GM12878 (cell line): ENCODE measurements around the gene RPS28. TPM values are rescaled to one million over a fixed set of nuclear protein-coding genes. Genes with fewer than 3 reads are reported as not detected.

ENCODE experiments used
- ATAC-seq: fragments of 200-7000 bp; cut with Tn5 transposase; 3 replicates; pipeline ENCODE4 v1.9.1; 2020; ENCODE audit warnings: mild to moderate bottlenecking, moderate library complexity
- Bru-seq: library from RNA; stranded (reverse); fragments of 400-500 nt; gene quantifications from one replicate; lab custom pipeline; 2021; lab: Mats Ljungman, UMichigan
- BruChase-seq, 2 experiments: library from RNA; stranded (reverse); fragments of 400-500 nt; gene quantifications; one replicate each; lab custom pipeline; 2021; lab: Mats Ljungman, UMichigan
- BruUV-seq: library from RNA; stranded (reverse); fragments of 400-500 nt; replicated peaks from 2 replicates; lab custom pipeline; 2021; lab: Mats Ljungman, UMichigan
- CTCF ChIA-PET: fragments of 300-600 bp; sonication (Branson Sonifier 250); formaldehyde crosslinking; extraction: SDS; loops from one replicate; lab custom pipeline; 2021; ENCODE audit warnings: inconsistent platforms; lab: Yijun Ruan, JAX
- POLR2A ChIA-PET: fragments of 350-600 bp; formaldehyde crosslinking; extraction: SDS; loops from one replicate; lab custom pipeline; 2021; ENCODE audit warnings: inconsistent platforms; lab: Charles Lee
- RAD21 ChIA-PET: fragments of 300-600 bp; sonication (Branson Sonifier 250); formaldehyde crosslinking; loops from one replicate; lab custom pipeline; 2023; ENCODE audit warnings: antibody characterized with exemption; ENCODE audit not compliant: unreplicated experiment; lab: Charles Lee
- SMC1A ChIA-PET: fragments of 300-600 bp; sonication (Branson Sonifier 250); formaldehyde crosslinking; loops from one replicate; lab custom pipeline; 2023; ENCODE audit not compliant: unreplicated experiment, uncharacterized antibody; lab: Charles Lee
- DNase-seq: peaks from one replicate; pipeline ENCODE4 v3.0.0-alpha.2; 2011; ENCODE audit warnings: low read depth, low spot score
- FAIRE-seq: peaks from 3 replicates; lab custom pipeline; 2011; peaks lifted over from hg19 to GRCh38; lab: Jason Lieb, UNC
- H2AFZ ChIP-seq: 2 replicates; pipeline ENCODE4 v1.6.0; 2011; ENCODE audit warnings: low read depth, low read length, control low read depth; ENCODE audit not compliant: control insufficient read depth
- H3K27ac ChIP-seq: 2 replicates; pipeline ENCODE4 v1.5.1; 2011; ENCODE audit warnings: control low read depth; ENCODE audit not compliant: control insufficient read depth, insufficient read depth
- H3K27me3 ChIP-seq, 2 experiments: replicated peaks in 1 of 2; 2 replicates each; pipeline versions ENCODE4 v1.6.0 to v1.6.1; 2011; ENCODE audit warnings: low read length in 1 of 2; ENCODE audit not compliant: control insufficient read depth in 2 of 2, insufficient read depth in 2 of 2
- H3K36me3 ChIP-seq, 2 experiments: 2 replicates each; pipeline ENCODE4 v1.5.1; 2011; ENCODE audit warnings: low read length in 1 of 2; ENCODE audit not compliant: control insufficient read depth in 2 of 2, insufficient read depth in 2 of 2
- H3K4me1 ChIP-seq: 2 replicates; pipeline ENCODE4 v1.6.1; 2011; ENCODE audit warnings: mild to moderate bottlenecking, low read length, moderate library complexity, mixed read lengths; ENCODE audit not compliant: control insufficient read depth, insufficient read depth
- H3K4me2 ChIP-seq: 2 replicates; pipeline ENCODE4 v1.6.0; 2011; ENCODE audit warnings: control low read depth; ENCODE audit not compliant: control insufficient read depth, insufficient read depth
- H3K4me3 ChIP-seq: fragments of 200-600 bp; sonication (generic); 2 replicates; pipeline ENCODE4 v1.5.1; 2016
- H3K79me2 ChIP-seq: 2 replicates; pipeline ENCODE4 v1.6.0; 2011; ENCODE audit warnings: low read length; ENCODE audit not compliant: control insufficient read depth, insufficient read depth
- H3K9ac ChIP-seq: 2 replicates; pipeline ENCODE4 v1.8.0; 2011; ENCODE audit warnings: low read length, control low read depth, mixed read lengths; ENCODE audit not compliant: control insufficient read depth, insufficient read depth
- H3K9me3 ChIP-seq: replicated peaks from 3 replicates; pipeline ENCODE4 v1.5.1; 2011; ENCODE audit warnings: mild to moderate bottlenecking, low read length; ENCODE audit not compliant: control insufficient read depth, insufficient read depth
- H4K20me1 ChIP-seq: 2 replicates; pipeline ENCODE4 v1.6.0; 2011; ENCODE audit not compliant: control insufficient read depth, insufficient read depth
- EED ChIP-seq: sonication (generic); IDR thresholded peaks from 2 replicates; pipeline ENCODE4 v1.6.1; 2016; ENCODE audit warnings: antibody characterized with exemption, low read depth
- MEF2B ChIP-seq: fragments of 450-650 bp; IDR thresholded peaks from 2 replicates; pipeline ENCODE4 v1.6.1; 2018; ENCODE audit warnings: mild to moderate bottlenecking, moderate library complexity; ENCODE audit not compliant: partially characterized antibody, poor library complexity, severe bottlenecking
- MLLT1 ChIP-seq: fragments of 450-650 bp; IDR thresholded peaks from 2 replicates; pipeline ENCODE4 v1.6.1; 2016; ENCODE audit warnings: mild to moderate bottlenecking
- NR2C1 ChIP-seq: fragments of 450-650 bp; IDR thresholded peaks from 2 replicates; pipeline ENCODE4 v1.6.1; 2017; ENCODE audit warnings: antibody characterized with exemption, mild to moderate bottlenecking, moderate library complexity
- PAX8 ChIP-seq: fragments of 450-650 bp; IDR thresholded peaks from 2 replicates; pipeline ENCODE4 v1.6.1; 2017; ENCODE audit warnings: mild to moderate bottlenecking, moderate library complexity
- USF2 ChIP-seq: IDR thresholded peaks from 2 replicates; pipeline ENCODE4 v1.6.1; 2011; ENCODE audit warnings: low read depth, low read length, improper control_type of control experiment, borderline replicate concordance
- YBX1 ChIP-seq: fragments of 450-650 bp; IDR thresholded peaks from 2 replicates; pipeline ENCODE4 v1.6.1; 2016; ENCODE audit warnings: antibody characterized with exemption
- ZNF592 ChIP-seq: fragments of 450-650 bp; IDR thresholded peaks from 2 replicates; pipeline ENCODE4 v1.6.1; 2017; ENCODE audit warnings: mild to moderate bottlenecking, moderate library complexity
- WGBS: methylation state at CpG from one replicate; pipeline ENCODE4 v1.1.6; 2016; ENCODE audit warnings: low lambda C conversion rate; ENCODE audit not compliant: insufficient replicate concordance, insufficient coverage; ENCODE audit errors: missing lambda C conversion rate; 5-methylcytosine and 5-hydroxymethylcytosine counted together
- in situ Hi-C: fragments of 300-500 bp; cut with MboI; formaldehyde crosslinking; loops from 9 replicates; pipeline ENCODE4 v1.14.3; 2018; ENCODE audit warnings: mixed read lengths
- intact Hi-C: fragments of 100-400 bp; cut with micrococcal nuclease; formaldehyde crosslinking; loops from one replicate; pipeline ENCODE4 v1.14.2; 2022; ENCODE audit not compliant: unreplicated experiment
- long read RNA-seq, 2 experiments: library from polyadenylated mRNA; unstranded; transcript quantifications; one replicate each; pipeline ENCODE4 v2.0.0, GENCODE V29; 2019 to 2020
- polyA minus RNA-seq, 3 experiments: library from RNA; depleted of rRNA, polyadenylated mRNA; stranded (reverse); fragments of >200 nt; gene quantifications; 2 replicates each; pipeline ENCODE4 v1.2.3, GENCODE V29; 2011
- polyA plus RNA-seq, 11 experiments: library from polyadenylated mRNA; depleted of rRNA in 4 of 11; unstranded in 6 of 11; stranded (reverse) in 5 of 11; fragments of >200 nt; fragmentation: Nextera tagmentation in 4 of 11; fragmentation: Illumina TruSeq in 1 of 11; extraction: Ambion mirVana in 4 of 11; extraction: Trizol in 1 of 11; gene quantifications; 1 replicate in 1 of 11; 2 replicates in 10 of 11; pipeline versions ENCODE4 v1.2.1 to v1.2.3, GENCODE V29; 2011 to 2016; ENCODE audit warnings: inconsistent platforms in 2 of 11, missing spikeins in 2 of 11, low read depth in 1 of 11
- total RNA-seq, 4 experiments: library from RNA; depleted of rRNA in 3 of 4; stranded (reverse); fragments of >200 nt in 3 of 4; fragmentation: Illumina TruSeq in 1 of 4; extraction: Trizol in 1 of 4; gene quantifications; 2 replicates each; pipeline versions ENCODE4 v1.2.1 to v1.2.3, GENCODE V29; 2013 to 2021

Gene RPS28
- total RNA-seq (2013; cell fraction: nucleolus; rRNA removed): 52.9 and 57.0 TPM in 2 replicates
- total RNA-seq (2014; rRNA removed): 1,809 and 1,831 TPM in 2 replicates
- total RNA-seq (2014; rRNA removed; fragmentation: Illumina TruSeq; extraction: Trizol): 396 and 422 TPM in 2 replicates
- 3,081 and 3,150 TPM in 2 replicates for total RNA-seq (2021)
- 2,247 TPM for polyA plus RNA-seq (2011; ENCODE audit: low read depth)
- 502 and 657 TPM in 2 replicates for polyA plus RNA-seq (2011; rRNA removed)
- 773 and 1,031 TPM in 2 replicates for polyA plus RNA-seq (2011; cell fraction: cytosol; rRNA removed)
- 299 and 320 TPM in 2 replicates for polyA plus RNA-seq (2011; cell fraction: nucleus; rRNA removed)
- polyA plus RNA-seq (2012): 4,616 and 4,929 TPM in 2 replicates
- 73.8 and 651 TPM in 2 replicates for polyA plus RNA-seq (2014; fragmentation: Illumina TruSeq; extraction: Trizol)
- 1,000 to 10,000 TPM; 3,036 to 3,905 TPM for polyA plus RNA-seq (2014; fragmentation: Nextera tagmentation; extraction: Ambion mirVana)
- polyA plus RNA-seq (2014; rRNA removed): 1,927 and 2,346 TPM in 2 replicates
- 1,000 to 10,000 TPM; 1,324 to 1,329 TPM for polyA plus RNA-seq (2016; fragmentation: Nextera tagmentation; extraction: Ambion mirVana)
- 257 and 310 TPM in 2 replicates for polyA minus RNA-seq (2011; rRNA and poly(A)+ RNA removed)
- 152 and 155 TPM in 2 replicates for polyA minus RNA-seq (2011; cell fraction: cytosol; rRNA and poly(A)+ RNA removed)
- polyA minus RNA-seq (2011; cell fraction: nucleus; rRNA and poly(A)+ RNA removed): 49.4 and 62.2 TPM in 2 replicates
- percentile 94 among the genes with signal in this experiment for Bru-seq, nascent RNA
- percentile 90 among the genes with signal in this experiment for BruChase-seq, experiment 1, labeled RNA remaining after a 6-hour chase
- BruChase-seq, experiment 2, labeled RNA remaining after a 2-hour chase: percentile 90 among the genes with signal in this experiment
- long read RNA-seq, experiment 1, transcript RPS28-203 (4 exons, 1,326 nt): major isoform, 268 of 287 reads
- long read RNA-seq, experiment 1, partial matches to known transcripts: 0 of 287 reads
- long read RNA-seq, experiment 1, other reads (novel, unspliced or antisense): 19 of 287 reads
- long read RNA-seq, experiment 2, transcript RPS28-203 (4 exons, 1,326 nt): major isoform, 687 of 701 reads
- long read RNA-seq, experiment 2, partial matches to known transcripts: 2 of 701 reads
- long read RNA-seq, experiment 2, other reads (novel, unspliced or antisense): 8 of 701 reads

- Histone ChIP-seq H4K20me1 (no peaks in the 10 kb centered on the region), H3K4me1 (peaks cover 21% of the 10 kb centered on the region), H3K4me2 (peak within 1 kb of the TSS; percentile 97), H3K36me3 (peaks cover 5 to 10% of the 10 kb centered on the region in 2 experiments), H3K27ac (peak within 1 kb of the TSS; percentile 84), H3K79me2 (peaks cover 36% of the 10 kb centered on the region), H2AFZ (peak within 1 kb of the TSS; percentile 88), H3K9me3 (no peaks in the 10 kb centered on the region), H3K4me3 (peak within 1 kb of the TSS; percentile 98), H3K9ac (peak within 1 kb of the TSS; percentile 93), H3K27me3 (no peaks in the 10 kb centered on the region)
- peak; percentile 90 for ATAC-seq
- ChIA-PET POLR2A (interaction anchor here (0.9 to 1.4 kb wide), 3 partner anchors 10 to 193 kb away, joined by 3 to 4 read pairs (median 3); partner anchors contain the start of gene ZNF414), CTCF (interaction anchor here (0.8 to 1.7 kb wide), 4 partner anchors 15 to 111 kb away, joined by 3 to 6 read pairs (median 4); no protein-coding TSS in a partner anchor), SMC1A (interaction anchor here (1.3 to 1.4 kb wide), 3 partner anchors 42 to 54 kb away, joined by 3 to 6 read pairs (median 3); no protein-coding TSS in a partner anchor), RAD21 (interaction anchor here (0.7 to 1.9 kb wide), 2 partner anchors 163 to 378 kb away, joined by 3 to 4 read pairs; partner anchors contain the start of gene TIMM44)
- peak; percentile 91 for DNase-seq
- FAIRE-seq: peak; percentile 87
- under 1% methylated on average over 63 of the region's 72 CpGs for WGBS
- TSS peak; percentile 96 for BruUV-seq
- intact Hi-C loops: loop anchor here (5.0 kb wide), 1 partner anchor 54 kb away; no protein-coding TSS in a partner anchor
- in situ Hi-C loops: no loop called here
- TF ChIP-seq YBX1 (no peak), ZNF592 (no peak), MEF2B (peak; percentile 41), USF2 (peak; percentile 67), EED (no peak), NR2C1 (0 out of 2 replicates have a peak, but pooled peaks have one; percentile 12), PAX8 (no peak), MLLT1 (no peak)
Observed at GRCh38 chr19:8321067-8321985, at the start of gene RPS28, which contains the start of gene NDUFA7. TSS of gene RPS28 (plus strand) at chr19:8321496. CDS start at chr19:8321531, 35 bp downstream. TSS of gene NDUFA7 (minus strand) at chr19:8321375. CDS start at chr19:8321358, 17 bp downstream.
